ENCODE results near the gene CCDC6.
"Not testable (repeated sequence)": the region's sequence is repeated elsewhere in the genome, so short reads cannot be mapped to it uniquely, and the experiment has no call there.

Gene CCDC6

GRCh38 chr10:59804220-59804619 is 102.1 kb downstream of the CCDC6 start:
- DNase-seq, result no peak

- no peak for DNase-seq
Observed at GRCh38 chr10:59803714-59804113, 102.6 kb downstream of the CCDC6 start.

GRCh38 chr10:59801171-59801570 is 105.2 kb downstream of the CCDC6 start:
- DNase-seq, result no peak

- no peak for DNase-seq
Observed at GRCh38 chr10:59799421-59799820, 106.9 kb downstream of the CCDC6 start.

- DNase-seq, result no peak
Observed at GRCh38 chr10:59793919-59794318, 112.4 kb downstream of the CCDC6 start.

- no peak for DNase-seq
Observed at GRCh38 chr10:59792812-59793211, 113.5 kb downstream of the CCDC6 start.

GRCh38 chr10:59791601-59792000 is 114.8 kb downstream of the CCDC6 start:
- DNase-seq, result no peak

- not testable (repeated sequence) for DNase-seq
Observed at GRCh38 chr10:59790080-59790479, 116.3 kb downstream of the CCDC6 start.

GRCh38 chr10:59788914-59789313 is 117.4 kb downstream of the CCDC6 start:
- DNase-seq, result not testable (repeated sequence)

- not testable (repeated sequence) for DNase-seq
Observed at GRCh38 chr10:59787032-59787431, 119.3 kb downstream of the CCDC6 start.

- DNase-seq, result not testable (repeated sequence)
Observed at GRCh38 chr10:59785476-59785875, 120.9 kb downstream of the CCDC6 start.

GRCh38 chr10:59781511-59781910 is 124.8 kb downstream of the CCDC6 start:
- DNase-seq, result no peak

GRCh38 chr10:59779756-59780533 is 126.4 kb downstream of the CCDC6 start:
- no peak for DNase-seq

- DNase-seq, result no peak
Observed at GRCh38 chr10:59774451-59774850, 131.9 kb downstream of the CCDC6 start.

- no peak for DNase-seq
Observed at GRCh38 chr10:59773088-59773487, 133.3 kb downstream of the CCDC6 start.

GRCh38 chr10:59771162-59771807 is 135.1 kb downstream of the CCDC6 start:
- no peak for DNase-seq

- DNase-seq, result no peak
Observed at GRCh38 chr10:59770689-59771088, 135.7 kb downstream of the CCDC6 start.

- DNase-seq, result no peak
Observed at GRCh38 chr10:59762505-59762904, 143.9 kb downstream of the CCDC6 start.

- no peak for DNase-seq
Observed at GRCh38 chr10:59757966-59758365, 148.4 kb downstream of the CCDC6 start.

- no peak for DNase-seq
Observed at GRCh38 chr10:59754951-59755350, 151.4 kb downstream of the CCDC6 start.

GRCh38 chr10:59753267-59753666 is 153.1 kb downstream of the CCDC6 start, which contains the start of gene MRLN:
Gene MRLN, minus strand, starts transcription at chr10:59753455.
- no peak for DNase-seq

- DNase-seq, result no peak
Observed at GRCh38 chr10:59752278-59752940, 153.9 kb downstream of the CCDC6 start.

GRCh38 chr10:59750155-59750945 is 156.0 kb downstream of the CCDC6 start:
- no peak for DNase-seq
